Osteoblast (primary cell): ENCODE results near the gene LRP5. TPM values are rescaled to one million over a fixed set of nuclear protein-coding genes. Genes with fewer than 3 reads are reported as not detected.

Experiments
- DNase-seq: peaks from one replicate; pipeline ENCODE4 v3.0.0; 2011; ENCODE audit warnings: low spot score, mixed read lengths; ENCODE audit not compliant: insufficient read length; ENCODE audit errors: missing footprints
- H2AFZ ChIP-seq: 2 replicates; pipeline ENCODE4 v1.6.0; 2011; ENCODE audit warnings: mild to moderate bottlenecking, low read length
- H3K27ac ChIP-seq: 2 replicates; pipeline ENCODE4 v1.5.1; 2011; ENCODE audit warnings: mild to moderate bottlenecking, low read depth, low read length, moderate library complexity
- H3K27me3 ChIP-seq: 2 replicates; pipeline ENCODE4 v1.6.0; 2012; ENCODE audit warnings: mild to moderate bottlenecking, control low read depth, inconsistent platforms, low read length, moderate library complexity; ENCODE audit not compliant: insufficient read depth
- H3K36me3 ChIP-seq: 2 replicates; pipeline ENCODE4 v1.5.1; 2011; ENCODE audit warnings: mild to moderate bottlenecking, low read length, control low read depth, moderate library complexity; ENCODE audit not compliant: insufficient read depth
- H3K4me1 ChIP-seq: 2 replicates; pipeline ENCODE4 v1.5.1; 2011; ENCODE audit warnings: mild to moderate bottlenecking, low read length, control low read depth, moderate library complexity; ENCODE audit not compliant: insufficient read depth
- H3K4me2 ChIP-seq: 2 replicates; pipeline ENCODE4 v1.6.0; 2011; ENCODE audit warnings: mild to moderate bottlenecking, low read length; ENCODE audit not compliant: insufficient read depth
- H3K4me3 ChIP-seq: fragments of 200-600 bp; sonication (generic); 3 replicates; pipeline ENCODE4 v1.5.1; 2012; ENCODE audit warnings: mild to moderate bottlenecking, low read length, inconsistent platforms; ENCODE audit not compliant: insufficient read depth
- H3K79me2 ChIP-seq: 2 replicates; pipeline ENCODE4 v1.6.0; 2012; ENCODE audit warnings: mild to moderate bottlenecking, low read length, control low read depth, inconsistent platforms; ENCODE audit not compliant: insufficient read depth
- H3K9me3 ChIP-seq: 2 replicates; pipeline ENCODE4 v1.5.1; 2011; ENCODE audit warnings: low read depth, low read length, control low read depth
- H4K20me1 ChIP-seq: 2 replicates; pipeline ENCODE4 v1.6.0; 2012; ENCODE audit warnings: mild to moderate bottlenecking, low read length, control low read depth; ENCODE audit not compliant: insufficient read depth
- CTCF ChIP-seq: IDR thresholded peaks from 2 replicates; pipeline ENCODE4 v1.5.1; 2011; ENCODE audit warnings: mild to moderate bottlenecking, low read depth, low read length, moderate library complexity; ENCODE audit errors: extremely low read depth
- total RNA-seq: library from RNA; depleted of rRNA; stranded (reverse); fragments of >200 nt; gene quantifications from 2 replicates; pipeline ENCODE4 v1.2.3, GENCODE V29; 2012

Gene LRP5
- total RNA-seq, 1 donor = 16.3 TPM

GRCh38 chr11:68480852-68481510 lies 168.6 kb downstream of the LRP5 start:
- Histone ChIP-seq H3K27me3 (no peaks in the 10 kb centered on the region), H3K4me2 (no peak overlapping the region), H3K27ac (no peak overlapping the region), H3K79me2 (peaks cover 98% of the 10 kb centered on the region), H3K9me3 (no peaks in the 10 kb centered on the region), H3K4me3 (no peak overlapping the region), H3K4me1 (no peaks in the 10 kb centered on the region), H2AFZ (no peak overlapping the region), H3K36me3 (peaks cover 4% of the 10 kb centered on the region), H4K20me1 (peaks cover 55% of the 10 kb centered on the region)
- DNase-seq = no peak
- TF ChIP-seq CTCF = no peak

- H3K4me1 ChIP-seq = no peaks in the 10 kb centered on the region
- peaks cover 55% of the 10 kb centered on the region for H4K20me1 ChIP-seq
- no peak overlapping the region for H3K4me2 ChIP-seq
- no peaks in the 10 kb centered on the region for H3K27me3 ChIP-seq
- H2AFZ ChIP-seq = no peak overlapping the region
- DNase-seq = no peak
- H3K27ac ChIP-seq = no peak overlapping the region
- H3K79me2 ChIP-seq = peaks cover 98% of the 10 kb centered on the region
- TF ChIP-seq CTCF = no peak
- no peak overlapping the region for H3K4me3 ChIP-seq
- no peaks in the 10 kb centered on the region for H3K9me3 ChIP-seq
- peaks cover 4% of the 10 kb centered on the region for H3K36me3 ChIP-seq
Observed at GRCh38 chr11:68481579-68482240, 169.3 kb downstream of the LRP5 start.

GRCh38 chr11:68488623-68489022 lies 176.2 kb downstream of the LRP5 start:
- Histone ChIP-seq H4K20me1 (peaks cover 64% of the 10 kb centered on the region), H2AFZ (no peak overlapping the region), H3K79me2 (peaks cover 97% of the 10 kb centered on the region), H3K4me3 (no peak overlapping the region), H3K9me3 (no peaks in the 10 kb centered on the region), H3K4me1 (no peaks in the 10 kb centered on the region), H3K4me2 (no peak overlapping the region), H3K27ac (no peak overlapping the region), H3K36me3 (no peaks in the 10 kb centered on the region), H3K27me3 (no peaks in the 10 kb centered on the region)
- no peak for TF ChIP-seq CTCF
- no peak for DNase-seq

- H3K9me3 ChIP-seq = no peaks in the 10 kb centered on the region
- H3K79me2 ChIP-seq = peaks cover 96% of the 10 kb centered on the region
- no peak for DNase-seq
- H3K27ac ChIP-seq = no peak overlapping the region
- H3K4me3 ChIP-seq = no peak overlapping the region
- no peak overlapping the region for H3K4me2 ChIP-seq
- H3K36me3 ChIP-seq = no peaks in the 10 kb centered on the region
- H3K4me1 ChIP-seq = no peaks in the 10 kb centered on the region
- no peak for TF ChIP-seq CTCF
- H3K27me3 ChIP-seq = no peaks in the 10 kb centered on the region
- H4K20me1 ChIP-seq = peaks cover 71% of the 10 kb centered on the region
- no peak overlapping the region for H2AFZ ChIP-seq
Observed at GRCh38 chr11:68495220-68495729, 182.9 kb downstream of the LRP5 start.
